Right atrium auricular region (tissue), 2 donors: ENCODE measurements around the gene PHF21B. TPM values are rescaled to one million over a fixed set of nuclear protein-coding genes. Genes with fewer than 3 reads are reported as not detected.

Experiments used
- DNase-seq: peaks from one replicate; pipeline ENCODE4 v3.0.0-alpha.2; 2019; ENCODE audit warnings: low spot score
- H3K27ac ChIP-seq, 2 donors: fragments of 200-600 bp; sonication (generic); 1 replicate in 1 of 2; 2 replicates in 1 of 2; pipeline ENCODE4 v1.5.1; 2016 to 2019
- H3K27me3 ChIP-seq, 2 donors: fragments of 200-600 bp; sonication (generic); one replicate each; pipeline versions ENCODE4 v1.5.1 to v1.6.0; 2017 to 2019
- H3K36me3 ChIP-seq: fragments of 200-600 bp; sonication (generic); one replicate; pipeline ENCODE4 v1.5.1; 2016
- H3K4me1 ChIP-seq, 2 donors: fragments of 200-600 bp; sonication (generic); one replicate each; pipeline versions ENCODE4 v1.5.1 to v1.6.0; 2017 to 2019
- H3K4me3 ChIP-seq, 2 donors: fragments of 200-600 bp; sonication (generic); 1 replicate in 1 of 2; 2 replicates in 1 of 2; pipeline ENCODE4 v1.5.1; 2017 to 2019; ENCODE audit warnings: mild to moderate bottlenecking in 1 of 2, moderate library complexity in 1 of 2
- H3K9me3 ChIP-seq, 2 donors: fragments of 200-600 bp; sonication (generic); one replicate each; pipeline ENCODE4 v1.5.1; 2019
- CTCF ChIP-seq, 2 donors: fragments of 200-600 bp; sonication (generic); IDR thresholded peaks; one replicate each; pipeline ENCODE4 v1.5.1; 2019; ENCODE audit warnings: antibody characterized with exemption in 2 of 2
- total RNA-seq, 2 donors: library from RNA; depleted of rRNA; stranded (reverse); fragments of >200 nt; gene quantifications; one replicate each; pipeline ENCODE4 v1.1.0, GENCODE V29; 2016

The PHF21B gene
- total RNA-seq, 2 donors from 2014 or later = 1.4 to 2.2 TPM

- no peak for TF ChIP-seq CTCF (IDR thresholded peaks at IDR 0.05)
- Histone ChIP-seq H3K27me3 (no peaks in the 10 kb centered on the region), H3K4me1 (no peaks in the 10 kb centered on the region), H3K36me3 (no peaks in the 10 kb centered on the region), H3K4me3 (no peak overlapping the region), H3K27ac (no peak overlapping the region), H3K9me3 (peaks cover 7 to 20% of the 10 kb centered on the region in 2 donors)
- no peak for DNase-seq
These were observed 108.5 kb downstream of the PHF21B start for GRCh38 chr22:44901301-44901700.

- Histone ChIP-seq H3K9me3 (peaks cover 7 to 20% of the 10 kb centered on the region in 2 donors), H3K27ac (no peak overlapping the region), H3K36me3 (no peaks in the 10 kb centered on the region), H3K27me3 (no peaks in the 10 kb centered on the region), H3K4me3 (no peak overlapping the region), H3K4me1 (no peaks in the 10 kb centered on the region)
- no peak for DNase-seq
- no peak for TF ChIP-seq CTCF (IDR thresholded peaks at IDR 0.05)
These were observed 111.6 kb downstream of the PHF21B start for GRCh38 chr22:44898236-44898635.

GRCh38 chr22:44895296-44896055 lies 114.3 kb downstream of the PHF21B start:
- DNase-seq = no peak
- Histone ChIP-seq H3K36me3 (no peaks in the 10 kb centered on the region), H3K27me3 (no peaks in the 10 kb centered on the region), H3K27ac (no peak overlapping the region), H3K9me3 (no peaks in the 10 kb centered on the region), H3K4me3 (no peak overlapping the region), H3K4me1 (no peaks in the 10 kb centered on the region)
- no peak for TF ChIP-seq CTCF (IDR thresholded peaks at IDR 0.05)

- Histone ChIP-seq H3K9me3 (no peaks in the 10 kb centered on the region), H3K27me3 (no peaks in the 10 kb centered on the region), H3K4me3 (no peak overlapping the region), H3K36me3 (no peaks in the 10 kb centered on the region), H3K4me1 (no peaks in the 10 kb centered on the region), H3K27ac (no peak overlapping the region)
- no peak for DNase-seq
- no peak for TF ChIP-seq CTCF (IDR thresholded peaks at IDR 0.05)
These were observed 115.0 kb downstream of the PHF21B start for GRCh38 chr22:44894782-44895181.

- Histone ChIP-seq H3K27me3 (no peaks in the 10 kb centered on the region), H3K27ac (no peak overlapping the region), H3K4me1 (no peaks in the 10 kb centered on the region), H3K4me3 (no peak overlapping the region), H3K36me3 (no peaks in the 10 kb centered on the region), H3K9me3 (no peaks in the 10 kb centered on the region)
- no peak for TF ChIP-seq CTCF (IDR thresholded peaks at IDR 0.05)
- DNase-seq = no peak
These were observed 115.5 kb downstream of the PHF21B start for GRCh38 chr22:44894321-44894720.

- H3K4me3 ChIP-seq = no peak overlapping the region
These were observed 116.1 kb downstream of the PHF21B start for GRCh38 chr22:44893731-44894080.

More at GRCh38 chr22:44893731-44894080, 116.1 kb downstream of the PHF21B start:
- DNase-seq = no peak
- Histone ChIP-seq H3K36me3 (no peaks in the 10 kb centered on the region), H3K27me3 (no peaks in the 10 kb centered on the region), H3K4me1 (no peaks in the 10 kb centered on the region), H3K9me3 (no peaks in the 10 kb centered on the region), H3K27ac (no peak overlapping the region)
- TF ChIP-seq CTCF (IDR thresholded peaks at IDR 0.05) = no peak
